HUES64 (cell line): ENCODE measurements around the gene PTGDS.

Experiments used
- H3K27ac ChIP-seq: 2 replicates; pipeline ENCODE4 v1.7.0; 2013; ENCODE audit warnings: low read depth, low read length, inconsistent platforms
- H3K27me3 ChIP-seq: 2 replicates; pipeline ENCODE4 v1.6.1; 2013; ENCODE audit warnings: mild to moderate bottlenecking, low read length; ENCODE audit not compliant: insufficient read depth
- H3K36me3 ChIP-seq: 2 replicates; pipeline ENCODE4 v1.6.1; 2013; ENCODE audit warnings: mild to moderate bottlenecking, low read length; ENCODE audit not compliant: insufficient read depth
- H3K4me1 ChIP-seq: 2 replicates; pipeline ENCODE4 v1.6.1; 2013; ENCODE audit warnings: mild to moderate bottlenecking, low read length, moderate library complexity; ENCODE audit not compliant: insufficient read depth
- H3K4me3 ChIP-seq: 2 replicates; pipeline ENCODE4 v1.5.1; 2013; ENCODE audit warnings: mild to moderate bottlenecking, low read length, moderate library complexity
- H3K9ac ChIP-seq: 2 replicates; pipeline ENCODE4 v1.6.1; 2013; ENCODE audit warnings: mild to moderate bottlenecking, low read depth, low read length
- H3K9me3 ChIP-seq: 2 replicates; pipeline ENCODE4 v1.6.1; 2013; ENCODE audit warnings: low read depth, low read length; ENCODE audit not compliant: insufficient read depth
- WGBS: fragments of 150-250, 120-280 bp; methylation state at CpG from one replicate; pipeline ENCODE4 v1.1.7; 2013; ENCODE audit warnings: missing lambda C conversion rate; 5-methylcytosine and 5-hydroxymethylcytosine counted together

PTGDS gene

GRCh38 chr9:136978073-136978864 is 965 bp downstream of the PTGDS start:
- no peak overlapping the region for H3K27ac ChIP-seq
- WGBS = 1% methylated on average over 71 of the region's 78 CpGs
- H3K9ac ChIP-seq = no peak overlapping the region; the same call in 1 of the 2 replicates
- peaks cover 13% of the 10 kb centered on the region for H3K27me3 ChIP-seq
- no peaks in the 10 kb centered on the region for H3K36me3 ChIP-seq
- H3K4me3 ChIP-seq = peak overlapping the region; percentile 67
- no peaks in the 10 kb centered on the region for H3K4me1 ChIP-seq
- no peaks in the 10 kb centered on the region for H3K9me3 ChIP-seq

DNA sequence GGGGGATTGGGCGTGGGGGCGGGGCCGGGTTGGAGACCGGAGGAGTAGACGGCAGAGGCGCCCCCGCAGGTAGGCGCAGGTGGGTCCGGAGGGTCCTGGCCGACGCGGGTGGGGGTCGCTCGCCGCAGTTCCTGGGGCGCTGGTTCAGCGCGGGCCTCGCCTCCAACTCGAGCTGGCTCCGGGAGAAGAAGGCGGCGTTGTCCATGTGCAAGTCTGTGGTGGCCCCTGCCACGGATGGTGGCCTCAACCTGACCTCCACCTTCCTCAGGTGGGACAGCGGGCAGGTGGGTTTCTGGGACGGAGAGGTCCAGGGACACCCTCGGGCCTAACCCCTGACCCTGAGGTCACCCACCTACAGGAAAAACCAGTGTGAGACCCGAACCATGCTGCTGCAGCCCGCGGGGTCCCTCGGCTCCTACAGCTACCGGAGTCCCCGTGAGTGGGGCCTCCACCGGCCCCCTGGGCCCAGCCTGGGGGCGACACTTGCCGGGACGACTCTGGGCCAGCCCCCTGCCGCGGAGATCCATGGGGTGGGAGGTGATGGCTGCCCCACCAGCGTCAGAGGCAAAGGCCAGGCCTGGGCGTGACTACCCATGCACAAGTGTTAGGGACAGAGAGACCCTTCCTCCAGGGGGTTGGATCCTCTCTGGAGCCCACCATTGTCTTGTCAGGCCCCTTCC is 1.7 kb downstream of the PTGDS start:
- Histone ChIP-seq H3K36me3 (no peaks in the 10 kb centered on the region), H3K9me3 (no peaks in the 10 kb centered on the region), H3K4me1 (no peaks in the 10 kb centered on the region), H3K9ac (no peak overlapping the region), H3K27ac (no peak overlapping the region), H3K27me3 (peaks cover 16% of the 10 kb centered on the region), H3K4me3 (peak overlapping the region; percentile 21; the same call in 1 of the 2 replicates)
- WGBS = 54% methylated on average over 41 of the region's 41 CpGs

GRCh38 chr9:136979769-136980587 is 2.7 kb downstream of the PTGDS start:
- Histone ChIP-seq H3K9me3 (no peaks in the 10 kb centered on the region), H3K27ac (no peak overlapping the region), H3K9ac (no peak overlapping the region), H3K27me3 (peaks cover 21% of the 10 kb centered on the region), H3K4me1 (no peaks in the 10 kb centered on the region), H3K4me3 (no peak overlapping the region), H3K36me3 (no peaks in the 10 kb centered on the region)
- WGBS = 87% methylated on average over 26 of the region's 26 CpGs

DNA sequence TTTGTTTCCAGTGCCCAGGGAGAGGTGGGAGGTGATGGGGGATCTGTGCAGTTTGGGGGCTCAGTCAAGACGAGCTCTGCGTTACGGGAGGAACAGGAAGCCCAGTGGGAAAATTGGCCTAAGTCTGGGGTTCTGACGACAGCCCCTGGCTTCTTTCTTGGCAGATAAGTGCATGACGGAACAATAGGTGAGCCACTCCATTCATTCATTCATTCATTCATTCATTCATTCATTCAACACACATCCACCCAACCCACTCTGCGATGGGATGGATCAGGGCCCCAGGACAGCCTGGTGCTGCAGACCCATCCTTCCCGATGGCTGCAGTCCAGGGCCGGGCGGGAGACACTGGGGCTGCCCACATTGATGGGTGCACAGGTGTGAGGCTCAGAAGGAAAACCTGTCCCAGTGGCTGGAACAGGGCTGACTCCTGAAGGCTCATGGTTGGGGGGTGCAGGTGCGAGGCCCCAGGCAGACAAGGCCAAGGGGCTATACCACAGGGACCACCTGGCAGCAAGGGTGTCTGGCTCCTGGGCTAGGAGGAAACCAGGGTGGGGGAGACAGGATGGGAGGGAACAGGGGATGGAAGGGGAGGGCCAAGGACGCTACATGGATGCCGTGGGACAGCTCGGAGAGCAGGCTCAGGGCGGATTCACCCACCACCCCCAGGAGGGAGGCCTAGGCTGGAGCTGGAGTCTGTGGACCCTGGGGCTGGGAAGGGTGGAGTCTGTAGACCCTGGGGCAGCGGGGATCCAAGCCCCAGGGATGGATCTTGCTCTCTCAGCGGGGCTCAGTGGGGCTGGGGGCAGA is 3.6 kb downstream of the PTGDS start:
- H3K4me3 ChIP-seq = no peak overlapping the region
- WGBS = 94% methylated on average over 16 of the region's 16 CpGs

DNA sequence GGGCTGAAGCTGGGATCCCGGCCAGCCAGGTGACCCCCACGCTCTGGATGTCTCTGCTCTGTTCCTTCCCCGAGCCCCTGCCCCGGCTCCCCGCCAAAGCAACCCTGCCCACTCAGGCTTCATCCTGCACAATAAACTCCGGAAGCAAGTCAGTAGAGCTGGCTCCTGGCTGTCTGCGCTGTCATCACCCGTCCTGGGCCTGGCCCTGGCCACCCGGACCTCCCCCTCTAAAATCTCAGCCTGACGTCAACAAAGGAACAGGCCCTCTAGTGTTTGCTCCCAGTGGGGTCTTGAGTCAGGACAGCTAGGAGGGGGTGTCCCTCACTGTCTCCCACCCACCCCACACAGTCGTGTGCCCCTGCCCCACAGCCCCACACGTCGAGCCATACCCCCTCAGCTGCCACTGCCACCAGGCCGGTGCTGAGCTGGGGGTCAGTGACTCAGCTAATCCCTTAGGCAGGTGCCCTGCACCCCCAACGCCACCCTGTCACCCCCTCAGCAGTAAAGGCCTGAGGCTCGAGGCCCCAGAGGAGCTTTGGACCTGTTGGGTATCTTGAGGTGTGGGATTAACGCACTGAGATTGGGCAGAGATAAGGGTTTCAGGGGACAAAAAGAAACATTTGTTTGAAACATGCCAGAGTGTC is 4.4 kb downstream of the PTGDS start:
- H3K36me3 ChIP-seq = no peaks in the 10 kb centered on the region
- peaks cover 36% of the 10 kb centered on the region for H3K27me3 ChIP-seq
- no peaks in the 10 kb centered on the region for H3K9me3 ChIP-seq
- no peak overlapping the region for H3K4me3 ChIP-seq
- 82% methylated on average over 17 of the region's 17 CpGs for WGBS
- no peaks in the 10 kb centered on the region for H3K4me1 ChIP-seq
- no peak overlapping the region for H3K9ac ChIP-seq
- no peak overlapping the region for H3K27ac ChIP-seq

More for the DNA sequence above, 3.6 kb downstream of the PTGDS start:
- peaks cover 30% of the 10 kb centered on the region for H3K27me3 ChIP-seq
- no peaks in the 10 kb centered on the region for H3K4me1 ChIP-seq
- no peak overlapping the region for H3K9ac ChIP-seq
- H3K36me3 ChIP-seq = no peaks in the 10 kb centered on the region
- no peak overlapping the region for H3K27ac ChIP-seq
- H3K9me3 ChIP-seq = no peaks in the 10 kb centered on the region

DNA sequence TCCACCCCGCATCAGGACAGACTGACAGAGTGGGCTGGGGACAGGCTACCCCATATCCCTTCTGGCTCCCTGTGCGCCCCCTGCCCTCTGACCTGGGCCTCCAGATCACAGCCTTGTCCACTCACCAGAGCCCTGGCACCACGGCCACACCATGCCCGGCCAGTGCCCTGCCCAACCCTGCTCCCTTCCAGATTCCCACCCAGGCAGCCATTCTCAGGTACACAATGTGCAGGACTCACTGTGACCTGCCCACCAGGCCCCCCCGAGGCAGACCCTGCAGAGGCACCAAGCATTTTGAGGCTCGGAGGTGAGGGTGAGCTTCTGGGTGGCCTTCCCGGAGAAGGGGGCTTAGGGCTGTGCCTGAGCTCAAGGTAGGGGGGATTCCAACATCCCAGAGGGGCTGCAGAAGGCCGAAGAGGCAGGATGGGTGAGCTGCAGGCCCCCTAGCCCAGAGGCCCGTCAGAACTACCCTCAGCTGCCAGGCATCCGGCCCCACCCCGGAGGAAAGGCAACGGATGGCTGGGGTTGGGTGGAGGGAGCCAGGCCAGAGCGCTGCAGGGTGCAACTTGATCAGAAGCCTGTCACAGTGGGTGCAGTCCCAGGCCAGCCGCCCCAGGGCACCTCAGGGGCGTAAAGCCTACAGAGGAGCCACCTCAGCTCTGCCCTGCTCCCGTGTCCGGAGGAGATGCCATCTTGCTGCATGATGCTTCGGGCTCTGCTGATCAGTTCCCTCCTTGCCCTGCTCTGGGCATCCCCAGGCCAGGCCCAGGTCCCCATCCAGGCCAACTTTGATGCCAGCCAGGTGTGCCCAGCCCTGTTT is 5.1 kb downstream of the PTGDS start, which contains the start of gene LCNL1:
Gene LCNL1, plus strand, starts transcription at position 762 of the 820 bp plus-strand sequence. CDS start 594 bp downstream, outside the sequence.
- Histone ChIP-seq H3K27me3 (peaks cover 33% of the 10 kb centered on the region), H3K4me1 (no peaks in the 10 kb centered on the region), H3K36me3 (no peaks in the 10 kb centered on the region), H3K27ac (no peak within 1 kb of the TSS), H3K4me3 (no peak within 1 kb of the TSS), H3K9ac (no peak within 1 kb of the TSS), H3K9me3 (no peaks in the 10 kb centered on the region)
- 88% methylated on average over 18 of the region's 18 CpGs for WGBS

- Histone ChIP-seq H3K27me3 (peaks cover 26% of the 10 kb centered on the region), H3K4me1 (no peaks in the 10 kb centered on the region), H3K36me3 (no peaks in the 10 kb centered on the region), H3K27ac (no peak overlapping the region), H3K4me3 (no peak overlapping the region), H3K9me3 (no peaks in the 10 kb centered on the region), H3K9ac (no peak overlapping the region)
- 86% methylated on average over 9 of the region's 9 CpGs for WGBS
Observed at GRCh38 chr9:136983167-136983566, 5.9 kb downstream of the PTGDS start.

GRCh38 chr9:136983656-136984314 is 6.5 kb downstream of the PTGDS start:
- Histone ChIP-seq H3K4me3 (no peak overlapping the region), H3K36me3 (no peaks in the 10 kb centered on the region), H3K27me3 (peaks cover 26% of the 10 kb centered on the region), H3K4me1 (no peaks in the 10 kb centered on the region), H3K9ac (no peak overlapping the region), H3K9me3 (no peaks in the 10 kb centered on the region), H3K27ac (no peak overlapping the region)
- WGBS = 88% methylated on average over 11 of the region's 11 CpGs

DNA sequence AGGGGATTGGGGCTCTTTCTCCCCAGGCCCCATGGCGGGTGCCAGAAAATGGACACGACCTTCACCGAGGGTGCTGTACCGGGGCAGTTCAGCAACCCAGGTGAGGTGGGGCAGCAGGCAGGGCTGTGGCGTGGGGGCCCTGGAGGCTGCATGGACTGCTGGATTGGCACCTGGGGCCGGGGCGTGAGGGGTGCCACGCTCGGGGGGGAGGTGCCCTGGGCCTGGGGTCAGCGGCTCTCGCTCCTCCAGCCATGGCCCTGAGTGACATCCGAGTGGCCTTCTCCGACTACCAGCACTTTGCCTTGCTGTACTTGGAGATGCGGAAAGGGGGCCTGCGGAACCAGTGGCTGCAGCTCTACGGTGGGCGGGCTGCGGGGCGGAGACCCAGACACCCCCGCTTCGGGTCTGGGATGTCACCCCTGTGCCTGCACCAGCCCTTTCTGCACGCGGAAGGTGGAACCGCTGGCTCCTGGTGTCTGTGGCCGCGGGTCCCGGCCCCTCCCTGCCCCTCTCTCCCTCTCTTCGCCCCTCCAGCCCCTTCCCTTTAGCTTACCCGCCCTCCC is 7.2 kb downstream of the PTGDS start:
- WGBS = 78% methylated on average over 29 of the region's 29 CpGs
- H3K36me3 ChIP-seq = no peaks in the 10 kb centered on the region
- H3K9me3 ChIP-seq = no peaks in the 10 kb centered on the region
- H3K27ac ChIP-seq = no peak overlapping the region
- no peak overlapping the region for H3K9ac ChIP-seq
- H3K4me1 ChIP-seq = no peaks in the 10 kb centered on the region
- H3K4me3 ChIP-seq = no peak overlapping the region
- H3K27me3 ChIP-seq = peaks cover 26% of the 10 kb centered on the region
